Measurements from ENCODE around the gene VIT. TPM values are rescaled to one million over a fixed set of nuclear protein-coding genes. Genes with fewer than 3 reads are reported as not detected.

Gene VIT
- total and polyA plus RNA-seq, 10 donors: 0.05 to 0.74 (median 0.38) TPM; not detected in 6

- 42 to 50% (median 45%) methylated on average over 12 of the region's 12 CpGs for WGBS, 5 donors
- DNase-seq: no peak
- Histone ChIP-seq H3K36me3 (no peaks in the 10 kb centered on the region), H3K27me3 (replicated peaks in 1 of 7) (peaks cover 0 to 18% (median 0%) of the 10 kb centered on the region in 7 donors), H3K4me1 (no peaks in the 10 kb centered on the region), H3K4me3 (no peak overlapping the region), H3K9me3 (no peaks in the 10 kb centered on the region), H3K27ac (no peak overlapping the region)
- intact Hi-C loops (cut with DNase I; ENCODE audit: low total_unique reads): loop anchor here (10.0 kb wide), 1 partner anchor 319 kb away; no protein-coding TSS in a partner anchor
- TF ChIP-seq CTCF (IDR thresholded peaks at IDR 0.05 in 8 of 11, conservative IDR thresholded peaks at IDR 0.05 in 3 of 11) (peak in 10 of 11 experiments; percentile 40 to 78 (median 63)), POLR2A (IDR thresholded peaks at IDR 0.05) (no peak)
Measured at GRCh38 chr2:36663851-36664695, 32.4 kb upstream of the VIT start.

GRCh38 chr2:36664696-36665076 lies 31.8 kb upstream of the VIT start:
- TF ChIP-seq POLR2A (IDR thresholded peaks at IDR 0.05): no peak
- TF ChIP-seq CTCF (IDR thresholded peaks at IDR 0.05 in 8 of 11, conservative IDR thresholded peaks at IDR 0.05 in 3 of 11): no peak
- WGBS, 5 donors: 31 to 59% (median 51%) methylated on average over 1 of the region's 1 CpG
- no peaks in the 10 kb centered on the region for H3K9me3 ChIP-seq

GRCh38 chr2:36667931-36668330 lies 28.6 kb upstream of the VIT start:
- WGBS, 5 donors: 75 to 84% (median 78%) methylated on average over 9 of the region's 9 CpGs
- Histone ChIP-seq H3K27ac (no peak overlapping the region), H3K27me3 (replicated peaks in 1 of 7) (peaks cover 0 to 18% (median 0%) of the 10 kb centered on the region in 7 donors), H3K4me3 (no peak overlapping the region), H3K9me3 (no peaks in the 10 kb centered on the region), H3K4me1 (no peaks in the 10 kb centered on the region), H3K36me3 (no peaks in the 10 kb centered on the region)
- intact Hi-C loops (cut with DNase I; ENCODE audit: low total_unique reads): loop anchor here (10.0 kb wide), 1 partner anchor 323 kb away; no protein-coding TSS in a partner anchor
- no peak for TF ChIP-seq POLR2A (IDR thresholded peaks at IDR 0.05)
- no peak for TF ChIP-seq POLR2AphosphoS5 (IDR thresholded peaks at IDR 0.05)
- TF ChIP-seq CTCF (IDR thresholded peaks at IDR 0.05 in 8 of 11, conservative IDR thresholded peaks at IDR 0.05 in 3 of 11): no peak
- DNase-seq: no peak

More at GRCh38 chr2:36664696-36665076, 31.8 kb upstream of the VIT start:
- DNase-seq: no peak
- no peak overlapping the region for H3K4me3 ChIP-seq
- H3K27me3 ChIP-seq (replicated peaks in 1 of 7): peaks cover 0 to 18% (median 0%) of the 10 kb centered on the region in 7 donors
- no peak overlapping the region for H3K27ac ChIP-seq
- H3K36me3 ChIP-seq: no peaks in the 10 kb centered on the region
- no peaks in the 10 kb centered on the region for H3K4me1 ChIP-seq
- intact Hi-C loops (cut with DNase I; ENCODE audit: low total_unique reads): loop anchor here (10.0 kb wide), 1 partner anchor 320 kb away; no protein-coding TSS in a partner anchor

GRCh38 chr2:36670881-36671595 lies 25.5 kb upstream of the VIT start:
- Histone ChIP-seq H3K4me1 (no peaks in the 10 kb centered on the region), H3K4me3 (no peak overlapping the region), H3K27ac (no peak overlapping the region), H3K27me3 (replicated peaks in 1 of 7) (peaks cover 0 to 4% (median 0%) of the 10 kb centered on the region in 7 donors), H3K9me3 (no peaks in the 10 kb centered on the region), H3K36me3 (no peaks in the 10 kb centered on the region)
- TF ChIP-seq CTCF (IDR thresholded peaks at IDR 0.05 in 8 of 11, conservative IDR thresholded peaks at IDR 0.05 in 3 of 11) (no peak), POLR2A (IDR thresholded peaks at IDR 0.05) (no peak), POLR2AphosphoS5 (IDR thresholded peaks at IDR 0.05) (no peak)
- intact Hi-C loops (cut with DNase I; ENCODE audit: low total_unique reads): no loop called here
- DNase-seq: no peak
- WGBS, 5 donors: 73 to 94% (median 86%) methylated on average over 6 of the region's 6 CpGs

All from spleen (tissue), 11 donors.